Measurements from ENCODE around the gene TNS4. TPM values are rescaled to one million over a fixed set of nuclear protein-coding genes. Genes with fewer than 3 reads are reported as not detected.
A peak's percentile ranks its signal among the peaks of the same experiment; 100 is the strongest.

Gene TNS4
- total RNA-seq, 1 donor from 2014 or later = not detected

DNA sequence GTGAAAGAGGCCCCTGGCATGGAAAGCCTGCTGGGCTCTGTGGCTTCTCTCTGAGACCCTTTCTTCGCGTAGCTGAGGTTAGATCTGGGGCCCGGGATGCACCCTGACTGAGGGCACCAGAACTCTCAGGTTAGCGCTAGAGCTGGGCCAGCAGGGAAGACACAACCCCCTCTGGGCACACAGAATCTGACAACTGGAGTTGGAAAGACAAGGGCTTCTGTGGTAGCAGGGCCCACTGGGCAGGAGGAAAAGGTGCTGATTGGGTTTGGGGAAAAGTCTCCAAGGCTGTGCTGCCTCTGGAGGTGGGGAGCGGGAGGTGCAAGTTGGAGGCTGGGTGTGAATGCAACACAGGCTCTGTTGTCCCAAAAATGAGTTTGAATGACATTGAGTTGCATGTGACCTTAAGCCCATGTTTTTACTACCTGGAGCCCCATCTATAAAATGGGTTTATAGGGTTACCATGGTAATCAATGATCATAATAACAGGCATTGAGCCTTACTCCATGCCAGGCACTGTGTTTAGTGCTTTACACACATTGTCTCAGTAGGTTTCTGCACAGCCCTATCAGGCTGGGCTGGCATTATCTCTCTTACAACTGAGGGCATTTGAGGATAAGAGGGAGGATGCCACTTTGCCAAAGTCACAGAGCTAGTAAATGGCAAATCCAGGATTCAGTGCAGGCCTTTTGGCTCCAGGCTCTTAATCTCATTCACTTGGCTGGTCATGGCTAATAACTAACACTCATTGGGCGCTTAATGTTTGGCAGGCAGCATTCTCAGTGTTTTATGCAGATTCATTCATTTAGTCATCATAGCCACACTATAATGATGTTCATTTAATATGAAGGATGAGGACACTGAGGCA is 67.6 kb downstream of the TNS4 start:
- no peaks in the 10 kb centered on the region for H3K36me3 Mint-ChIP-seq (ENCODE audit: low read depth, unreplicated experiment)
- H3K27ac Mint-ChIP-seq (ENCODE audit: unreplicated experiment) = no peak overlapping the region
- H4K20me1 ChIP-seq (ENCODE audit: insufficient read depth, low read length) = no peaks in the 10 kb centered on the region
- H3K4me3 ChIP-seq (ENCODE audit: insufficient read depth, low read depth, low read length) = no peak overlapping the region
- no peak overlapping the region for H3K4me3 Mint-ChIP-seq (ENCODE audit: unreplicated experiment)
- DNase-seq (ENCODE audit: low read depth) (no peak), FAIRE-seq (no peak)
- no peak overlapping the region for H3K9ac ChIP-seq (ENCODE audit: low read length)
- H3K4me1 Mint-ChIP-seq (ENCODE audit: low read depth, unreplicated experiment) = peaks cover 3% of the 10 kb centered on the region
- H3K27me3 Mint-ChIP-seq (ENCODE audit: low read depth, unreplicated experiment) = peaks cover 13% of the 10 kb centered on the region
- H3K4me1 ChIP-seq (ENCODE audit: insufficient read depth, low read length) = no peaks in the 10 kb centered on the region
- peaks cover 7% of the 10 kb centered on the region for H3K9me3 Mint-ChIP-seq (ENCODE audit: unreplicated experiment)
- H3K27ac ChIP-seq (ENCODE audit: low read depth, low read length) = no peak overlapping the region
- no peaks in the 10 kb centered on the region for H3K36me3 ChIP-seq (ENCODE audit: insufficient read depth, low read length)
- H3K9me3 ChIP-seq (ENCODE audit: insufficient read depth, low read depth, low read length) = no peaks in the 10 kb centered on the region
- H2AFZ ChIP-seq (ENCODE audit: low read depth, low read length) = no peak overlapping the region
- no peaks in the 10 kb centered on the region for H3K79me2 ChIP-seq (ENCODE audit: insufficient read depth, low read length)
- TF ChIP-seq CTCF (IDR thresholded peaks at IDR 0.05; ENCODE audit: insufficient read depth, low read depth, low read length) (peak; percentile 42), EZH2 (IDR thresholded peaks at IDR 0.05; ENCODE audit: insufficient read depth, low read length) (no peak)
- no peaks in the 10 kb centered on the region for H3K27me3 ChIP-seq (ENCODE audit: insufficient read depth, low read length)
- H3K4me2 ChIP-seq (ENCODE audit: low read length) = no peak overlapping the region

DNA sequence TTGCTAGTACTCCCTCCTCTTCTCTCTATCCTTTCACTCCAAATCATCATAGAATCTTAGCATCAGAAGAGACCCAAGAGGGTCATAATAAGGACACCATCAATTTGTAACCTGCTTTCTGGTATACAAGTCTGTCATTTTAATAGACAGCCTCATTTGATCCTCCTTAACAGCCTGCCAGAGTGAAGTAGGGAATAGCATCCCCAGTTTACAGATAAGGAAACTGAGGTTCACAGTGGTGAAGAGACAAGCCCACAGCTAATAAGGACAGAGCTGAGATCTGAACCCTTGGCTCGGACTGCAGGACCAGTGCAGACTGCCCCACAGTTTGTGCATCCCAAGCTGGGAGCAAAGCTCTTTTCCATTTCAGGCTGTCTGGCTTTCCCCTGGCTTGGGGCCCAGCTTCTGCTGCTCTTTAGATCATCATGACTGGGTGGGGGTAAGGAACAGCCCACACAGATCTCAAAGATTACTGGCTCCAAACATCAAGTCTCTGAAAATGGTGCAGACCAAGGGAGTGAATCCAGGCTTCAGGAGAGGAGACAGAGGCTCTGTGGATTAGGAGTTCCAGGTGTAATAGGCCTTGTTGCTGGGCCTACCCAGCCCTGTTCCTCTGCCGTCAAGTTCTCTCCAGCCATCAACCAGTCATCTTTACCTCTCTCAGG is 68.4 kb downstream of the TNS4 start:
- Mint-ChIP-seq H3K36me3 (ENCODE audit: low read depth, unreplicated experiment) (no peaks in the 10 kb centered on the region), H3K27ac (ENCODE audit: unreplicated experiment) (no peak overlapping the region), H3K27me3 (ENCODE audit: low read depth, unreplicated experiment) (peaks cover 14% of the 10 kb centered on the region), H3K4me3 (ENCODE audit: unreplicated experiment) (no peak overlapping the region), H3K4me1 (ENCODE audit: low read depth, unreplicated experiment) (peaks cover 3% of the 10 kb centered on the region), H3K9me3 (ENCODE audit: unreplicated experiment) (peaks cover 9% of the 10 kb centered on the region)
- FAIRE-seq (no peak), DNase-seq (ENCODE audit: low read depth) (peak; percentile 70)
- Histone ChIP-seq H3K79me2 (ENCODE audit: insufficient read depth, low read length) (no peaks in the 10 kb centered on the region), H3K9ac (ENCODE audit: low read length) (no peak overlapping the region), H3K4me3 (ENCODE audit: insufficient read depth, low read depth, low read length) (no peak overlapping the region), H3K36me3 (ENCODE audit: insufficient read depth, low read length) (no peaks in the 10 kb centered on the region), H2AFZ (ENCODE audit: low read depth, low read length) (no peak overlapping the region), H3K4me1 (ENCODE audit: insufficient read depth, low read length) (no peaks in the 10 kb centered on the region), H3K27me3 (ENCODE audit: insufficient read depth, low read length) (no peaks in the 10 kb centered on the region), H4K20me1 (ENCODE audit: insufficient read depth, low read length) (no peaks in the 10 kb centered on the region), H3K27ac (ENCODE audit: low read depth, low read length) (no peak overlapping the region), H3K9me3 (ENCODE audit: insufficient read depth, low read depth, low read length) (no peaks in the 10 kb centered on the region), H3K4me2 (ENCODE audit: low read length) (peak overlapping the region; percentile 8)
- TF ChIP-seq CTCF (IDR thresholded peaks at IDR 0.05; ENCODE audit: insufficient read depth, low read depth, low read length) (no peak), EZH2 (IDR thresholded peaks at IDR 0.05; ENCODE audit: insufficient read depth, low read length) (no peak)

All from astrocyte (in vitro differentiated cells and primary cell).